Ascending aorta (tissue), 2 donors: ENCODE data around the gene CEP68. TPM values are rescaled to one million over a fixed set of nuclear protein-coding genes. Genes with fewer than 3 reads are reported as not detected.
A peak's percentile ranks its signal among the peaks of the same experiment; 100 is the strongest.
"Not testable (repeated sequence)": the region's sequence is repeated elsewhere in the genome, so short reads cannot be mapped to it uniquely, and the experiment has no call there.

ENCODE experiments used
- DNase-seq, 2 donors: peaks; one replicate each; pipeline ENCODE4 v3.0.0-alpha.2; 2019; ENCODE audit warnings: low spot score in 2 of 2
- H3K27ac ChIP-seq, 2 donors: fragments of 200-600 bp; sonication (generic); one replicate each; pipeline ENCODE4 v1.5.1; 2016 to 2017; ENCODE audit warnings: mild to moderate bottlenecking in 1 of 2
- H3K27me3 ChIP-seq: fragments of 200-600 bp; sonication (generic); one replicate; pipeline ENCODE4 v1.5.1; 2017
- H3K36me3 ChIP-seq, 2 donors: fragments of 200-600 bp; sonication (generic); one replicate each; pipeline ENCODE4 v1.5.1; 2016
- H3K4me1 ChIP-seq, 2 donors: fragments of 200-600 bp; sonication (generic); one replicate each; pipeline ENCODE4 v1.5.1; 2016 to 2017; ENCODE audit warnings: mild to moderate bottlenecking in 1 of 2
- H3K4me3 ChIP-seq, 2 donors: fragments of 200-600 bp; sonication (generic); one replicate each; pipeline ENCODE4 v1.5.1; 2016 to 2017; ENCODE audit warnings: mild to moderate bottlenecking in 1 of 2
- H3K9me3 ChIP-seq, 2 donors: fragments of 200-600 bp; sonication (generic); one replicate each; pipeline ENCODE4 v1.5.1; 2016
- intact Hi-C: fragments of 100-400 bp; cut with DNase I; formaldehyde crosslinking; loops from one replicate; pipeline ENCODE4 v1.15.1; 2023
- total RNA-seq: library from RNA; depleted of rRNA; stranded (reverse); fragments of >200 nt; gene quantifications from one replicate; pipeline ENCODE4 v1.1.0, GENCODE V29; 2016
- TF ChIP-seq, protein P1 (sequence below), 3 experiments: fragments of 200-600 bp in 2 of 3; fragments of 450-650 bp in 1 of 3; sonication (generic) in 2 of 3; IDR thresholded peaks; one replicate each; pipeline ENCODE4 v1.5.1; 2016 to 2019; ENCODE audit warnings: antibody characterized with exemption in 3 of 3, mild to moderate bottlenecking in 1 of 3, moderate library complexity in 1 of 3

CEP68 gene
- total RNA-seq, 1 donor from 2014 or later, result 30.8 TPM

DNA sequence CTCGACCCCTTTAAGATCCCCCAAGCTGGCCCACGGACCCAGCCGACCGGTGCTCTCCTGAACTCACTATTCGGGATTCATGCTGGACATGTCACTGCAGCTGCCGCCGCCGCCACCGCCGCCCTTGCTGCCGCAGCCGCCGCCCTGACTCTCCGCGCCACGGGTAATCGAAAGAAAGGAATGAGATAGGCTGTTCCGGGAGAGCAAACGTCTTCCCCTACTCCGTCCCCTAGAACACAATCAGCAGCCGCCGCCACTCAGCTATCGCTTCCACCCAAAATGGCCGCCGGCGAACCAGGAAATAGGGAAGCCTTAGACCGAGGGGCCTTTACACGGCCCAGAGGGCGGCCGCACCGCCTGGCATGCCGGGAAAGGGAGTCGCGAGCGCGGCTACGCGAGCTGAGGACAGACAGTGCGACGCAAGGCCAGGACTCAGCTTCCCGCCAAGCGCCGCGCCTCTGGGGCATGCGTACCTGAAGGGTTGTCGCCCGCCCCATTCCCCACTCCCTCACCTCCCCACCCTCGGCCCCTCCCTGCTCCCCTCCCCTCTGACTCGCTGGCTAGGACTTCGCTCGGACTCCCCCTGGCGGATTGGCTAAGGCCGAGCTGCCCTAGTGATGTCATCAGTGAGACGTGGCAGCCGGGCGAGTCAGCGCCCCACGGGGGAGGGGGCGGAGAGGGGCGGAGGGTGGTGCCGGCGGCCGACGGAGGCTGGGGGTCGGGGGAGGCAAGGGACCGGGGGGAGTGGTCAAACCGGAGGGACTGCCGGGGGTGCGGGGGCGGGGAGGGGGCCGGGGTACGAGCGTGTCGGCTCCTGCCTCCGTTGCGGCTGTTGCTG, 73.8 kb downstream of the CEP68 start, which contains the start of gene RAB1A:
Gene RAB1A (minus strand): TSS at position 281 of the 838 bp plus-strand sequence. CDS start 191 bp downstream, at position 90.
- no peaks in the 10 kb centered on the region for H3K27me3 ChIP-seq
- no peaks in the 10 kb centered on the region for H3K9me3 ChIP-seq
- TF ChIP-seq, protein P1, sequence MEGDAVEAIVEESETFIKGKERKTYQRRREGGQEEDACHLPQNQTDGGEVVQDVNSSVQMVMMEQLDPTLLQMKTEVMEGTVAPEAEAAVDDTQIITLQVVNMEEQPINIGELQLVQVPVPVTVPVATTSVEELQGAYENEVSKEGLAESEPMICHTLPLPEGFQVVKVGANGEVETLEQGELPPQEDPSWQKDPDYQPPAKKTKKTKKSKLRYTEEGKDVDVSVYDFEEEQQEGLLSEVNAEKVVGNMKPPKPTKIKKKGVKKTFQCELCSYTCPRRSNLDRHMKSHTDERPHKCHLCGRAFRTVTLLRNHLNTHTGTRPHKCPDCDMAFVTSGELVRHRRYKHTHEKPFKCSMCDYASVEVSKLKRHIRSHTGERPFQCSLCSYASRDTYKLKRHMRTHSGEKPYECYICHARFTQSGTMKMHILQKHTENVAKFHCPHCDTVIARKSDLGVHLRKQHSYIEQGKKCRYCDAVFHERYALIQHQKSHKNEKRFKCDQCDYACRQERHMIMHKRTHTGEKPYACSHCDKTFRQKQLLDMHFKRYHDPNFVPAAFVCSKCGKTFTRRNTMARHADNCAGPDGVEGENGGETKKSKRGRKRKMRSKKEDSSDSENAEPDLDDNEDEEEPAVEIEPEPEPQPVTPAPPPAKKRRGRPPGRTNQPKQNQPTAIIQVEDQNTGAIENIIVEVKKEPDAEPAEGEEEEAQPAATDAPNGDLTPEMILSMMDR (IDR thresholded peaks at IDR 0.05), result peak; percentile 13 to 50 (median 39)
- peaks cover 14 to 29% of the 10 kb centered on the region in 2 donors for H3K4me1 ChIP-seq
- H3K36me3 ChIP-seq, result no peaks in the 10 kb centered on the region
- peak; percentile 98 to 100 for DNase-seq
- intact Hi-C loops, result loop anchor here (1.0 to 2.0 kb wide), 6 partner anchors 65 to 306 kb away; partner anchors contain the start of genes CEP68, SLC1A4 and SPRED2
- H3K27ac ChIP-seq, result peak within 1 kb of the TSS; percentile 98 to 99
- H3K4me3 ChIP-seq, result peak within 1 kb of the TSS; percentile 87 to 99

DNA sequence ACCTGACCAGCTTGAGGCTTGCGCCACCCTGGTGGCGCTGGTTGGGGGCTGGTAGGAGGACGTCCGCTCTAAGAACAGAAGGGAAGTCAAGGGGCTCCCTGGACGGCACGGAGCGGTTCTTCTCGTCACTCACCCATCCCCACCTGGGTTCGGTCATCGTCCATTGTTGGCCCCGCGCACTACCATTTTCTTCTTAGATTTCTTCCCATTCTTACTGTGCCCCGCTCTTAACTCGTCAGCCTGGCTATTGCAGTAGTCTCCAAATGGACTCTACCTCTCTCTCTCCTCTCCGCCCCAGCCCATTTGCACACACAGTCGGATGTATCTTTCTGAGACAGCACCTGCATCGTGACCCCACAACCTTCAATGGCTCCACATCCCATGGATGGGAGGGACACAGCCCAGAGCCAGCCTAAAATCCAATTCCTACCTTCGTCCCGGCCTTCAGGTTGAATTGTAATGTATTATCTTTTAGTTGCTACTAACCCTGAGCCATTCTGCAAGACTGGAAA, 74.5 kb downstream of the CEP68 start:
- intact Hi-C loops, result loop anchor here (1.0 to 2.0 kb wide), 6 partner anchors 66 to 306 kb away; partner anchors contain the start of genes CEP68, SLC1A4 and SPRED2
- Histone ChIP-seq H3K4me3 (peak overlapping the region; percentile 71 to 99), H3K36me3 (no peaks in the 10 kb centered on the region), H3K27ac (peak overlapping the region; percentile 87 to 99), H3K4me1 (peaks cover 14 to 29% of the 10 kb centered on the region in 2 donors), H3K9me3 (no peaks in the 10 kb centered on the region), H3K27me3 (no peaks in the 10 kb centered on the region)
- TF ChIP-seq, protein P1 (IDR thresholded peaks at IDR 0.05), result no peak
- no peak for DNase-seq

DNA sequence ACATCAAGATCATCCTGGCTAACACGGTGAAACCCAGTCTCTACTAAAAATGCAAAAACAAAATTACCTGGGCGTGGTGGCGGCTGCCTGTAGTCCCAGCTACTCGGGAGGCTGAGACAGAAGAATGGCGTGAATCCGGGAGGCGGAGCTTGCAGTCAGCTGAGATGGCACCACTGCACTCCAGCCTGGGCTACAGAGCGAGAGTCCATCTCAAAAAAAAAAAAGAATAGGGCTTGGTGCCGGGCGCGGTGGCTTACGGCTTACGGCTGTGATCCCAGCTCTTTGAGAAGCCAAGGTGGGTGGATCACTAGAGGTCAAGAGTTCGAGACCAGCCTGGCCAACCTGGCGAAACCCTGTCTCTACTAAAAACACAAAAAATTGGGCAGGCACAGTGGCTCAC, 76.7 kb downstream of the CEP68 start:
- H3K4me3 ChIP-seq, DNase-seq, H3K27me3 ChIP-seq, H3K4me1 ChIP-seq, H3K36me3 ChIP-seq, H3K27ac ChIP-seq, intact Hi-C loops, H3K9me3 ChIP-seq: not testable (repeated sequence)

DNA sequence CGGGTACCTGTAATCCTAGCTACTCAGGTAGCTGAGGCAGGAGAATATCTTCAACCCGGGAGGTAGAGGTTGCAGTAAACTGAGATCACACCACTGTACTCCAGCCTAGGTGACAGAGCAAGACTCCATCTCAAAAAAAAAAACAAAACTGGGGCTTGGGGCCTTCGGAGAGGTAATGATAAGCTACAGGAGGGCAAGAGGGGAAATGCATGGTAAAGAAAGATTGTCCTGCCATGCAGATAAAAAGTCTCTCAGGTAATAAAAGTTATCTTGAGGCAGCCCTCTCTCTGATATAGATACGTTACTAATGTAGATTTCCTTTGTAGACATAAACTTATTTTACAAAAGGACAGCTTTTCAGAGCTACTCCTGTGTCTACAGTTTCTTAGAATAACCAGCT, 77.4 kb downstream of the CEP68 start:
- intact Hi-C loops, result no loop called here
- TF ChIP-seq, protein P1 (IDR thresholded peaks at IDR 0.05), result no peak
- Histone ChIP-seq H3K4me1 (peaks cover 0 to 8% of the 10 kb centered on the region in 2 donors), H3K4me3 (no peak overlapping the region), H3K27me3 (no peaks in the 10 kb centered on the region), H3K9me3 (no peaks in the 10 kb centered on the region), H3K27ac (no peak overlapping the region), H3K36me3 (no peaks in the 10 kb centered on the region)
- no peak for DNase-seq

DNA sequence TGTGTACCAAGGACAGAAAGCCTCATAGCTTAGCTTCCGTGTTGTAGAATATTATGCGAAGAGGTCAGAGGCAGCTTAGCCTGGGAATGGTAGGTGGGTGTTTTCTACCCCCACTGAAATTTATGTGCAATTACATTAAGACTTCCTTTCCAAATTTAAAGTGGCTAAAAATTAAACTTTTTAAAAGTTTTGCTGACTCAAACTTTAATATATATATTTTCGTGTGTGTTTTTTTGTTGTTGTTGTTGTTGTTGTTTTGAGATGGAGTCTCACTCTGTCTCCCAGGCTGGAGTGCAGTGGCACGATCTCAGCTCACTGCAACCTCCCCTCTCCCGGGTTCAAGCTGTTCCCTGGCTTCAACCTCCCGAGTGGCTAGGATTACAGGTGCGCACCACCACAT, 77.9 kb downstream of the CEP68 start:
- TF ChIP-seq, protein P1 (IDR thresholded peaks at IDR 0.05), result no peak
- no peak overlapping the region for H3K27ac ChIP-seq
- DNase-seq, result no peak
- H3K4me3 ChIP-seq, result no peak overlapping the region
- no peaks in the 10 kb centered on the region for H3K9me3 ChIP-seq
- peaks cover 0 to 8% of the 10 kb centered on the region in 2 donors for H3K4me1 ChIP-seq
- H3K36me3 ChIP-seq, result no peaks in the 10 kb centered on the region
- H3K27me3 ChIP-seq, result no peaks in the 10 kb centered on the region
- intact Hi-C loops, result no loop called here

DNA sequence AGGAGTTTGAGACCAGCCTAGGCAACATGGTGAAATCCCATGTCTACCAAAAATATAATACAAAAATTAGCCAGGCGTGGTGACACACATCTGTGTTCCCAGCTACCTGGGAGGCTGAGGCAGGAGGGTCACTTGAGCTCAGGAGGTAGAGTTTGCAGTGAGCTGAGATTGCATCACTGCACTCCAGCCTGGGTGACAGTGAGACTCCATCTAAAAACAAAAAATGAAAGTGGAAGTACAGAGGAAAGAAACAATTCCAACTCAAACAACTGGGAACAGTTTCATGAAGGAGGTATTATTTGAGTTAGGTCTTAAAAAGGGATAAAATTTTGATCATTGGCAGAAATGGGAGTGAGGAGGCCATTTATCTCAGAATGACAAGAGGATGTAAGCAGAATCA, 80.0 kb downstream of the CEP68 start:
- intact Hi-C loops, result no loop called here
- no peak overlapping the region for H3K27ac ChIP-seq
- H3K9me3 ChIP-seq, result no peaks in the 10 kb centered on the region
- no peaks in the 10 kb centered on the region for H3K36me3 ChIP-seq
- peaks cover 0 to 2% of the 10 kb centered on the region in 2 donors for H3K4me1 ChIP-seq
- DNase-seq, result no peak
- no peak overlapping the region for H3K4me3 ChIP-seq
- TF ChIP-seq, protein P1 (IDR thresholded peaks at IDR 0.05), result no peak
- no peaks in the 10 kb centered on the region for H3K27me3 ChIP-seq
